Naive thymus-derived CD8-positive, alpha-beta T cell (primary cell): Measurements from ENCODE around the gene SCYL2. TPM values are rescaled to one million over a fixed set of nuclear protein-coding genes. Genes with fewer than 3 reads are reported as not detected.
"Not testable (repeated sequence)": the region's sequence is repeated elsewhere in the genome, so short reads cannot be mapped to it uniquely, and the experiment has no call there.

Source experiments
- ATAC-seq, 2 donors: fragments of 150-1000 bp; cut with Tn5 transposase in 1 of 2; sonication (Bioruptor Pico), chemical (Tn5 transposase) in 1 of 2; 1 replicate in 1 of 2; 2 replicates in 1 of 2; pipeline ENCODE4 v1.10.0; 2021; ENCODE audit warnings: mild to moderate bottlenecking in 2 of 2, moderate library complexity in 2 of 2
- POLR2A ChIA-PET: fragments of 350-600 bp; sonication (Branson Sonifier 250); formaldehyde crosslinking; loops from one replicate; lab custom pipeline; 2021; ENCODE audit warnings: antibody characterized with exemption; lab: Charles Lee
- DNase-seq, 10 donors: peaks; one replicate each; pipeline versions ENCODE4 v3.0.0 to v3.0.0-alpha.2; 2020 to 2022
- H3K27ac Mint-ChIP-seq, 10 donors: one replicate each; pipeline ENCODE4 v1.8.0; 2020 to 2022; ENCODE audit warnings: mild to moderate bottlenecking in 10 of 10, mixed read lengths in 10 of 10, moderate library complexity in 4 of 10, inconsistent platforms in 1 of 10
- H3K27me3 Mint-ChIP-seq, 5 donors: one replicate each; pipeline ENCODE4 v1.8.0; 2021 to 2022; ENCODE audit warnings: mixed read lengths in 5 of 5
- H3K36me3 Mint-ChIP-seq, 3 donors: one replicate each; pipeline ENCODE4 v1.8.0; 2020 to 2022; ENCODE audit warnings: mixed read lengths in 3 of 3, mild to moderate bottlenecking in 2 of 3, inconsistent platforms in 1 of 3
- H3K4me1 Mint-ChIP-seq, 4 donors: one replicate each; pipeline ENCODE4 v1.8.0; 2021 to 2022; ENCODE audit warnings: mixed read lengths in 4 of 4
- H3K4me3 Mint-ChIP-seq, 10 donors: one replicate each; pipeline ENCODE4 v1.8.0; 2020 to 2022; ENCODE audit warnings: mild to moderate bottlenecking in 10 of 10, mixed read lengths in 10 of 10, moderate library complexity in 6 of 10, inconsistent platforms in 1 of 10
- H3K9me3 Mint-ChIP-seq, 9 donors: one replicate each; pipeline ENCODE4 v1.8.0; 2020 to 2022; ENCODE audit warnings: mixed read lengths in 9 of 9, mild to moderate bottlenecking in 3 of 9, inconsistent platforms in 1 of 9, moderate library complexity in 1 of 9
- polyA plus RNA-seq, 3 donors: library from polyadenylated mRNA; unstranded; fragments of 300-500 nt; fragmentation: Illumina TruSeq; gene quantifications; one replicate each; pipeline ENCODE4 v1.2.3, GENCODE V29; 2021
- total RNA-seq, 8 experiments: library from RNA in 2 of 8; stranded (reverse) in 2 of 8; gene quantifications; one replicate each; pipeline ENCODE4 v1.2.3 and lab custom pipeline; 2021 to 2026

The SCYL2 gene
- total and polyA plus RNA-seq, 5 experiments from 2014 or later, result 15.9 to 52.3 (median 18.6) TPM

GRCh38 chr12:100267603-100268281, 765 bp downstream of the SCYL2 start:
- H3K27ac Mint-ChIP-seq, result peak overlapping the region; percentile 68 to 99 (median 91)
- H3K9me3 Mint-ChIP-seq, result no peaks in the 10 kb centered on the region
- peaks cover 20 to 54% (median 43%) of the 10 kb centered on the region in 4 donors for H3K4me1 Mint-ChIP-seq
- peak overlapping the region; percentile 87 to 100 (median 98) for H3K4me3 Mint-ChIP-seq
- DNase-seq (peak in 9 of 10 donors; percentile 1 to 63 (median 21)), ATAC-seq (peak; percentile 4 to 15)
- POLR2A ChIA-PET, result interaction anchor here (0.7 to 4.9 kb wide), 2 partner anchors 9 to 67 kb away, joined by 3 to 50 read pairs; partner anchors contain the start of gene ACTR6
- no peaks in the 10 kb centered on the region for H3K36me3 Mint-ChIP-seq
- H3K27me3 Mint-ChIP-seq, result no peaks in the 10 kb centered on the region

- no peak for DNase-seq
- POLR2A ChIA-PET, result interaction anchor here (4.9 kb wide), 1 partner anchor 68 kb away, joined by 50 read pairs; the partner anchor contains the start of gene ACTR6
Measured at GRCh38 chr12:100268835-100269564, 2.0 kb downstream of the SCYL2 start.

GRCh38 chr12:100273782-100274181, 6.8 kb downstream of the SCYL2 start:
- no peak overlapping the region for H3K27ac Mint-ChIP-seq
- H3K4me1 Mint-ChIP-seq, result peaks cover 28 to 74% (median 64%) of the 10 kb centered on the region in 4 donors

More at GRCh38 chr12:100268835-100269564, 2.0 kb downstream of the SCYL2 start:
- peaks cover 0 to 3% (median 0%) of the 10 kb centered on the region in 3 donors for H3K36me3 Mint-ChIP-seq
- H3K4me1 Mint-ChIP-seq, result peaks cover 28 to 67% (median 55%) of the 10 kb centered on the region in 4 donors
- peak overlapping the region; percentile 74 to 100 (median 98) for H3K4me3 Mint-ChIP-seq
- no peaks in the 10 kb centered on the region for H3K9me3 Mint-ChIP-seq
- H3K27ac Mint-ChIP-seq, result peak overlapping the region in 8 of 10 donors; percentile 35 to 99 (median 61)
- ATAC-seq, result no peak
- H3K27me3 Mint-ChIP-seq, result no peaks in the 10 kb centered on the region

GRCh38 chr12:100274291-100274690, 7.3 kb downstream of the SCYL2 start:
- DNase-seq, result no peak
- H3K27ac Mint-ChIP-seq, result no peak overlapping the region
- H3K4me1 Mint-ChIP-seq, result peaks cover 27 to 72% (median 64%) of the 10 kb centered on the region in 4 donors
- no peak for ATAC-seq
- peaks cover 0 to 13% (median 0%) of the 10 kb centered on the region in 3 donors for H3K36me3 Mint-ChIP-seq
- no peak overlapping the region for H3K4me3 Mint-ChIP-seq
- H3K9me3 Mint-ChIP-seq, result no peaks in the 10 kb centered on the region
- no peaks in the 10 kb centered on the region for H3K27me3 Mint-ChIP-seq
- POLR2A ChIA-PET, result no interaction called here

More at GRCh38 chr12:100273782-100274181, 6.8 kb downstream of the SCYL2 start:
- DNase-seq (no peak), ATAC-seq (no peak)
- H3K9me3 Mint-ChIP-seq, result no peaks in the 10 kb centered on the region
- peaks cover 0 to 11% (median 0%) of the 10 kb centered on the region in 3 donors for H3K36me3 Mint-ChIP-seq
- H3K4me3 Mint-ChIP-seq, result no peak overlapping the region
- POLR2A ChIA-PET, result no interaction called here
- H3K27me3 Mint-ChIP-seq, result no peaks in the 10 kb centered on the region

GRCh38 chr12:100279159-100279558, 12.2 kb downstream of the SCYL2 start:
- no peak for ATAC-seq

GRCh38 chr12:100279607-100280244, 12.7 kb downstream of the SCYL2 start:
- POLR2A ChIA-PET, result no interaction called here
- peaks cover 0 to 28% (median 13%) of the 10 kb centered on the region in 3 donors for H3K36me3 Mint-ChIP-seq
- no peak for ATAC-seq
- peaks cover 14 to 37% (median 36%) of the 10 kb centered on the region in 4 donors for H3K4me1 Mint-ChIP-seq
- DNase-seq, result no peak
- H3K9me3 Mint-ChIP-seq, result no peaks in the 10 kb centered on the region
- H3K27me3 Mint-ChIP-seq, result no peaks in the 10 kb centered on the region
- H3K4me3 Mint-ChIP-seq, result peak overlapping the region in 1 of 10 donors; percentile 7
- peak overlapping the region in 1 of 10 donors; percentile 28 for H3K27ac Mint-ChIP-seq

More at GRCh38 chr12:100279159-100279558, 12.2 kb downstream of the SCYL2 start:
- H3K27me3 Mint-ChIP-seq, result no peaks in the 10 kb centered on the region
- H3K36me3 Mint-ChIP-seq, result peaks cover 0 to 26% (median 13%) of the 10 kb centered on the region in 3 donors
- POLR2A ChIA-PET, result no interaction called here
- H3K9me3 Mint-ChIP-seq, result no peaks in the 10 kb centered on the region
- no peak for DNase-seq
- H3K27ac Mint-ChIP-seq, result no peak overlapping the region
- peaks cover 18 to 42% (median 41%) of the 10 kb centered on the region in 4 donors for H3K4me1 Mint-ChIP-seq
- H3K4me3 Mint-ChIP-seq, result no peak overlapping the region

- H3K9me3 Mint-ChIP-seq, ATAC-seq, H3K27me3 Mint-ChIP-seq, H3K27ac Mint-ChIP-seq, DNase-seq, H3K4me3 Mint-ChIP-seq, POLR2A ChIA-PET: not testable (repeated sequence)
- Mint-ChIP-seq H3K36me3 (peaks cover 0 to 44% (median 13%) of the 10 kb centered on the region in 3 donors), H3K4me1 (peaks cover 3 to 14% (median 9%) of the 10 kb centered on the region in 4 donors)
Measured at GRCh38 chr12:100284556-100284955, 17.6 kb downstream of the SCYL2 start.

- no peak overlapping the region for H3K27ac Mint-ChIP-seq
- POLR2A ChIA-PET, result no interaction called here
- H3K27me3 Mint-ChIP-seq, result no peaks in the 10 kb centered on the region
- ATAC-seq (no peak), DNase-seq (no peak)
- no peak overlapping the region for H3K4me3 Mint-ChIP-seq
- H3K36me3 Mint-ChIP-seq, result peaks cover 4 to 58% (median 11%) of the 10 kb centered on the region in 3 donors
- no peaks in the 10 kb centered on the region for H3K9me3 Mint-ChIP-seq
- H3K4me1 Mint-ChIP-seq, result peaks cover 0 to 1% (median under 1%) of the 10 kb centered on the region in 4 donors
Measured at GRCh38 chr12:100289038-100289437, 22.1 kb downstream of the SCYL2 start.

- no peak for DNase-seq
- H3K4me3 Mint-ChIP-seq, result no peak overlapping the region
- no peaks in the 10 kb centered on the region for H3K27me3 Mint-ChIP-seq
- POLR2A ChIA-PET, result no interaction called here
- peaks cover 4 to 50% (median 11%) of the 10 kb centered on the region in 3 donors for H3K36me3 Mint-ChIP-seq
- H3K27ac Mint-ChIP-seq, result no peak overlapping the region
- ATAC-seq, result no peak
- H3K9me3 Mint-ChIP-seq, result no peaks in the 10 kb centered on the region
- peaks cover 0 to 1% (median under 1%) of the 10 kb centered on the region in 4 donors for H3K4me1 Mint-ChIP-seq
Measured at GRCh38 chr12:100290016-100290415, 23.0 kb downstream of the SCYL2 start.

GRCh38 chr12:100293017-100293416, 26.0 kb downstream of the SCYL2 start:
- ATAC-seq, result no peak
- peak overlapping the region in 1 of 10 donors; percentile 59 for H3K27ac Mint-ChIP-seq
- POLR2A ChIA-PET, result no interaction called here

GRCh38 chr12:100294366-100294765, 27.4 kb downstream of the SCYL2 start:
- H3K9me3 Mint-ChIP-seq, ATAC-seq, POLR2A ChIA-PET, DNase-seq, H3K4me1 Mint-ChIP-seq, H3K27me3 Mint-ChIP-seq, H3K27ac Mint-ChIP-seq, H3K4me3 Mint-ChIP-seq: not testable (repeated sequence)
- peaks cover 13 to 60% (median 38%) of the 10 kb centered on the region in 3 donors for H3K36me3 Mint-ChIP-seq

More at GRCh38 chr12:100293017-100293416, 26.0 kb downstream of the SCYL2 start:
- H3K36me3 Mint-ChIP-seq, result peaks cover 10 to 57% (median 27%) of the 10 kb centered on the region in 3 donors
- H3K4me1 Mint-ChIP-seq, result no peaks in the 10 kb centered on the region
- no peaks in the 10 kb centered on the region for H3K9me3 Mint-ChIP-seq
- no peaks in the 10 kb centered on the region for H3K27me3 Mint-ChIP-seq
- no peak for DNase-seq
- H3K4me3 Mint-ChIP-seq, result no peak overlapping the region
